Endothelial cell of hepatic sinusoid (primary cell): ENCODE results near the gene C1RL.

Source experiments
- in situ Hi-C: cut with HindIII; loops from 2 replicates; pipeline ENCODE4 v1.10.0; 2017; ENCODE audit warnings: low sequenced_read_pairs

Gene C1RL

GRCh38 chr12:7116196-7116595 is 7.2 kb upstream of the C1RL start:
- in situ Hi-C loops, result no loop called here

- in situ Hi-C loops, result no loop called here
These were observed 5.8 kb upstream of the C1RL start for GRCh38 chr12:7114851-7115250.

GRCh38 chr12:7114008-7114407 is 5.0 kb upstream of the C1RL start:
- in situ Hi-C loops, result no loop called here

GRCh38 chr12:7113389-7113871 is 4.4 kb upstream of the C1RL start:
- in situ Hi-C loops, result no loop called here

GRCh38 chr12:7112041-7112440 is 3.0 kb upstream of the C1RL start:
- in situ Hi-C loops, result no loop called here

- in situ Hi-C loops, result no loop called here
These were observed 1.6 kb upstream of the C1RL start for GRCh38 chr12:7110661-7111060.

GRCh38 chr12:7109572-7109920 is 532 bp upstream of the C1RL start:
- in situ Hi-C loops, result loop anchor here (5.0 kb wide), 2 partner anchors 43 to 52 kb away; no protein-coding TSS in a partner anchor

GRCh38 chr12:7108003-7108795 is 815 bp downstream of the C1RL start:
- in situ Hi-C loops, result loop anchor here (5.0 kb wide), 2 partner anchors 44 to 51 kb away; no protein-coding TSS in a partner anchor

- in situ Hi-C loops, result loop anchor here (5.0 kb wide), 2 partner anchors 45 to 50 kb away; no protein-coding TSS in a partner anchor
These were observed 1.4 kb downstream of the C1RL start for GRCh38 chr12:7107636-7108002.

GRCh38 chr12:7107181-7107580 is 1.8 kb downstream of the C1RL start:
- in situ Hi-C loops, result loop anchor here (5.0 kb wide), 2 partner anchors 45 to 50 kb away; no protein-coding TSS in a partner anchor

GRCh38 chr12:7106082-7106481 is 2.9 kb downstream of the C1RL start:
- in situ Hi-C loops, result loop anchor here (5.0 kb wide), 2 partner anchors 46 to 49 kb away; no protein-coding TSS in a partner anchor

- in situ Hi-C loops, result no loop called here
These were observed 5.0 kb downstream of the C1RL start for GRCh38 chr12:7103837-7104584.

- in situ Hi-C loops, result no loop called here
These were observed 6.4 kb downstream of the C1RL start for GRCh38 chr12:7102582-7102981.

GRCh38 chr12:7101694-7102131 is 7.3 kb downstream of the C1RL start:
- in situ Hi-C loops, result no loop called here

GRCh38 chr12:7101047-7101693 is 7.8 kb downstream of the C1RL start:
- in situ Hi-C loops, result no loop called here

- in situ Hi-C loops, result no loop called here
These were observed 8.8 kb downstream of the C1RL start for GRCh38 chr12:7100239-7100638.

GRCh38 chr12:7099290-7099996 is 9.6 kb downstream of the C1RL start:
- in situ Hi-C loops, result no loop called here

- in situ Hi-C loops, result no loop called here
These were observed 12.0 kb downstream of the C1RL start for GRCh38 chr12:7096979-7097378.

GRCh38 chr12:7096006-7096932 is 12.7 kb downstream of the C1RL start:
- in situ Hi-C loops, result no loop called here

- in situ Hi-C loops, result no loop called here
These were observed 15.1 kb downstream of the C1RL start for GRCh38 chr12:7093892-7094291.
